OCI-LY7 (cell line): ENCODE results near the gene CCL3. TPM values are rescaled to one million over a fixed set of nuclear protein-coding genes. Genes with fewer than 3 reads are reported as not detected.
"Not testable (repeated sequence)": the region's sequence is repeated elsewhere in the genome, so short reads cannot be mapped to it uniquely, and the experiment has no call there.

ENCODE experiments used
- BruUV-seq: library from RNA; stranded (reverse); fragments of 400-500 nt; replicated peaks from 2 replicates; lab custom pipeline; 2021; lab: Mats Ljungman, UMichigan
- CTCF ChIA-PET: fragments of 300-600 bp; sonication (Branson Sonifier 250); formaldehyde crosslinking; loops from one replicate; lab custom pipeline; 2022; ENCODE audit warnings: antibody characterized with exemption; ENCODE audit not compliant: unreplicated experiment; lab: Charles Lee
- POLR2A ChIA-PET: fragments of 300-600 bp; sonication (Branson Sonifier 250); formaldehyde crosslinking; loops from one replicate; lab custom pipeline; 2022; ENCODE audit warnings: antibody characterized with exemption; lab: Charles Lee
- DNase-seq: peaks from one replicate; pipeline ENCODE4 v3.0.0-alpha.2; 2015; ENCODE audit warnings: low spot score
- H2AFZ ChIP-seq: fragments of 200-600 bp; sonication (generic), shearing (Covaris generic); 2 replicates; pipeline ENCODE4 v1.6.1; 2014; ENCODE audit warnings: mild to moderate bottlenecking, antibody characterized with exemption, low read length, moderate library complexity
- H3K27ac ChIP-seq: fragments of 200-600 bp; sonication (generic); 2 replicates; pipeline ENCODE4 v1.5.1; 2014; ENCODE audit warnings: mixed run types, low read depth, mild to moderate bottlenecking, moderate library complexity, low read length, inconsistent platforms; ENCODE audit not compliant: poor library complexity, severe bottlenecking
- H3K36me3 ChIP-seq: fragments of 200-600 bp; sonication (generic); 2 replicates; pipeline ENCODE4 v1.6.1; 2014; ENCODE audit warnings: mild to moderate bottlenecking, antibody characterized with exemption, low read length, moderate library complexity, mixed read lengths; ENCODE audit not compliant: insufficient read depth
- H3K4me1 ChIP-seq: fragments of 200-600 bp; sonication (generic); 2 replicates; pipeline ENCODE4 v1.5.1; 2014; ENCODE audit warnings: mild to moderate bottlenecking, low read length; ENCODE audit not compliant: insufficient read depth, poor library complexity, severe bottlenecking
- H3K4me2 ChIP-seq: fragments of 200-600 bp; sonication (generic); 2 replicates; pipeline ENCODE4 v1.6.1; 2014; ENCODE audit warnings: mild to moderate bottlenecking, low read length
- H3K4me3 ChIP-seq: fragments of 200-600 bp; sonication (generic); 2 replicates; pipeline ENCODE4 v1.5.1; 2014; ENCODE audit warnings: mild to moderate bottlenecking, low read depth, low read length; ENCODE audit not compliant: poor library complexity, severe bottlenecking
- H3K79me2 ChIP-seq: fragments of 200-600 bp; sonication (generic); 2 replicates; pipeline ENCODE4 v1.6.1; 2016; ENCODE audit warnings: low read depth, mild to moderate bottlenecking, low read length, moderate library complexity, mixed read lengths; ENCODE audit not compliant: insufficient read depth
- H3K9me2 ChIP-seq: fragments of 200-600 bp; sonication (generic); 2 replicates; pipeline ENCODE4 v1.6.1; 2016; ENCODE audit warnings: mild to moderate bottlenecking, low read length, mixed read lengths; ENCODE audit not compliant: insufficient read depth
- H3K9me3 ChIP-seq: fragments of 200-600 bp; sonication (generic); 2 replicates; pipeline ENCODE4 v1.6.1; 2014; ENCODE audit warnings: mild to moderate bottlenecking, mixed run types, low read length, mixed read lengths
- H4K20me1 ChIP-seq: fragments of 200-600 bp; sonication (generic); 2 replicates; pipeline ENCODE4 v1.6.1; 2014; ENCODE audit warnings: mild to moderate bottlenecking, antibody characterized with exemption, low read length, moderate library complexity, mixed read lengths; ENCODE audit not compliant: insufficient read depth
- EZH2phosphoT487 ChIP-seq: fragments of 200-600 bp; sonication (generic); IDR thresholded peaks from 2 replicates; pipeline ENCODE4 v1.6.1; 2018; ENCODE audit warnings: low read depth, borderline replicate concordance, mild to moderate bottlenecking, mixed run types, antibody characterized with exemption, low read length, moderate library complexity, mixed read lengths
- intact Hi-C: fragments of 100-400 bp; cut with micrococcal nuclease; formaldehyde crosslinking; loops from one replicate; pipeline ENCODE4 v1.10.0; 2022; ENCODE audit not compliant: unreplicated experiment
- total RNA-seq, 2 experiments: library from RNA; depleted of rRNA in 1 of 2; stranded (reverse); fragments of >200 nt in 1 of 2; shearing (Covaris generic) in 1 of 2; gene quantifications; 2 replicates each; pipeline ENCODE4 v1.2.3, GENCODE V29; 2014 to 2022
- TF ChIP-seq, protein P1 (sequence below): fragments of 200-600 bp; sonication (generic); conservative IDR thresholded peaks from 2 replicates; pipeline ENCODE4 v1.5.1; 2014; ENCODE audit warnings: mild to moderate bottlenecking, antibody characterized with exemption, low read length, moderate library complexity, mixed read lengths

The CCL3 gene
- total RNA-seq, 2 experiments from 2014 or later, result not detected

DNA sequence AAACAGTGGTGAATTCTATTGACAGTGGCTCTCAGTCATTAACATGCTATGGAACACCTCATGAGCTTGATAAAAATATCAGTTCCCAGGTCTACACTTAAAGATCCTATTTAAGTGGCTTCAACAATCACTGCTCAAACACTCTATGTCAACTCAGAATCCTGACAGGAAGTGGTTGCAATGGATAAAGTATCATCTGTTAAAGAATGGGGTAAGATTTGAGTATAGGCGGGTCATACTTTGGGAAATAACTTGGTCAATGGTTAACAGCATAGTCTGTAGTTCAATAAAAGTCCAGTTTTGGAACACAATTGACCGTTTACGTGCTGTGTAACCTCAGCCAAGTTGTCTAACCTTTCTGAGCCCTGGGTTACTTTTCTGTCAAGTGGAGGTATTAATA is 2.5 kb downstream of the CCL3 start:
- H4K20me1 ChIP-seq, H3K27ac ChIP-seq, H3K4me3 ChIP-seq, H3K36me3 ChIP-seq, H3K9me2 ChIP-seq, DNase-seq, H3K79me2 ChIP-seq, H3K4me2 ChIP-seq, CTCF ChIA-PET, H3K9me3 ChIP-seq, H2AFZ ChIP-seq, BruUV-seq, intact Hi-C loops, POLR2A ChIA-PET: not testable (repeated sequence)
- H3K4me1 ChIP-seq, result peaks cover 16% of the 10 kb centered on the region

DNA sequence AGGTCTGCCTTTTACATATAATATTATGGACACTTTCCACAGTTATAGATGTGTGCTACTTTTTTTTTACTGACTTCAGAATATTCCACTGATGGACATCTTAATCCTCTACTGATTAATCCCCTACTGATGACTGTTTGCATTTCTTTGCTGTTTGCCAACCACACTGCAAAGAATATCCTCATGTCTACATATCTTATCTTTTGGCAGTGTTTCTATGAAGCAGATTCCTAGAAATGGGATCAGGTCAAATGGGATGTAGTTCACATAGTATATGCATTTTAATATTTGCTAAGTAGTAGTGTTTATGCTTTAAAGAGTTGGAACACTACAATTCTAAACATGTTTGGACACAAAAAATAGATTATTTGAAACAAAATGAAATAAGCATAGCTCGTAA is 3.2 kb downstream of the CCL3 start:
- no peak overlapping the region for H2AFZ ChIP-seq
- no peak for DNase-seq
- ChIA-PET CTCF (no interaction called here), POLR2A (no interaction called here)
- H3K9me2 ChIP-seq, result no peaks in the 10 kb centered on the region
- no peaks in the 10 kb centered on the region for H3K79me2 ChIP-seq
- no peaks in the 10 kb centered on the region for H4K20me1 ChIP-seq
- H3K9me3 ChIP-seq, result no peaks in the 10 kb centered on the region
- TF ChIP-seq, protein P1, sequence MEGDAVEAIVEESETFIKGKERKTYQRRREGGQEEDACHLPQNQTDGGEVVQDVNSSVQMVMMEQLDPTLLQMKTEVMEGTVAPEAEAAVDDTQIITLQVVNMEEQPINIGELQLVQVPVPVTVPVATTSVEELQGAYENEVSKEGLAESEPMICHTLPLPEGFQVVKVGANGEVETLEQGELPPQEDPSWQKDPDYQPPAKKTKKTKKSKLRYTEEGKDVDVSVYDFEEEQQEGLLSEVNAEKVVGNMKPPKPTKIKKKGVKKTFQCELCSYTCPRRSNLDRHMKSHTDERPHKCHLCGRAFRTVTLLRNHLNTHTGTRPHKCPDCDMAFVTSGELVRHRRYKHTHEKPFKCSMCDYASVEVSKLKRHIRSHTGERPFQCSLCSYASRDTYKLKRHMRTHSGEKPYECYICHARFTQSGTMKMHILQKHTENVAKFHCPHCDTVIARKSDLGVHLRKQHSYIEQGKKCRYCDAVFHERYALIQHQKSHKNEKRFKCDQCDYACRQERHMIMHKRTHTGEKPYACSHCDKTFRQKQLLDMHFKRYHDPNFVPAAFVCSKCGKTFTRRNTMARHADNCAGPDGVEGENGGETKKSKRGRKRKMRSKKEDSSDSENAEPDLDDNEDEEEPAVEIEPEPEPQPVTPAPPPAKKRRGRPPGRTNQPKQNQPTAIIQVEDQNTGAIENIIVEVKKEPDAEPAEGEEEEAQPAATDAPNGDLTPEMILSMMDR, result no peak
- no peak for TF ChIP-seq EZH2phosphoT487
- intact Hi-C loops, result no loop called here
- no TSS peak for BruUV-seq
- H3K4me1 ChIP-seq, result peaks cover 16% of the 10 kb centered on the region
- no peak overlapping the region for H3K4me2 ChIP-seq
- H3K4me3 ChIP-seq, result no peak overlapping the region
- H3K36me3 ChIP-seq, result no peaks in the 10 kb centered on the region
- no peak overlapping the region for H3K27ac ChIP-seq

DNA sequence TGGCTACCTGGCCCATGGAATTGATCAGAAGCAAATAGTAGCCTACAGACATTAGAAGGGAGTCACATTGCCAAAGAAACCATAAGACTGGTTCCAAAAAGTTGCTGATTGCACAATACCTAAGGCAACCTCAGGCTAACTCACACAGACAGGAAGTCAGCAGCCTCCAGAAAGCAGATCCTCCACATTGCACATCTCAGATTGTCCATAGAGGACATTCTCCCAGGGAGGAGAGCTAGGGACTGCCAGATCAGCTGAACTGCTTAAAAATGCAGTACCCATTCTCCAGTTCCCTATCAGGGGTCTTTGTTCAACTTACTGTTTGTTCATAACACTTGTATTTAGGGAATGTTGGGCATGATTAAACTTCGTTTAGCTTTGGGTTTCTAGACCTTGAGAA is 4.2 kb downstream of the CCL3 start:
- DNase-seq, result no peak
- no TSS peak for BruUV-seq
- no peak overlapping the region for H3K4me3 ChIP-seq
- POLR2A ChIA-PET, result interaction anchor here (0.6 kb wide), 1 partner anchor 95 kb away, joined by 4 read pairs; no protein-coding TSS in a partner anchor
- no peak overlapping the region for H3K4me2 ChIP-seq
- intact Hi-C loops, result no loop called here
- H3K9me3 ChIP-seq, result no peaks in the 10 kb centered on the region
- H3K9me2 ChIP-seq, result no peaks in the 10 kb centered on the region
- H4K20me1 ChIP-seq, result no peaks in the 10 kb centered on the region
- H3K79me2 ChIP-seq, result no peaks in the 10 kb centered on the region
- H3K27ac ChIP-seq, result no peak overlapping the region
- CTCF ChIA-PET, result no interaction called here
- no peaks in the 10 kb centered on the region for H3K36me3 ChIP-seq
- H2AFZ ChIP-seq, result no peak overlapping the region
- peaks cover 15% of the 10 kb centered on the region for H3K4me1 ChIP-seq
- TF ChIP-seq, protein P1, result no peak
- TF ChIP-seq EZH2phosphoT487, result no peak

- H3K4me3 ChIP-seq, H3K79me2 ChIP-seq, H3K4me2 ChIP-seq, POLR2A ChIA-PET, H3K27ac ChIP-seq, CTCF ChIA-PET, H3K9me2 ChIP-seq, BruUV-seq, H4K20me1 ChIP-seq, H2AFZ ChIP-seq, H3K36me3 ChIP-seq, H3K4me1 ChIP-seq, intact Hi-C loops, H3K9me3 ChIP-seq, DNase-seq: not testable (repeated sequence)
Observed at GRCh38 chr17:36083691-36084090, 6.3 kb downstream of the CCL3 start.

DNA sequence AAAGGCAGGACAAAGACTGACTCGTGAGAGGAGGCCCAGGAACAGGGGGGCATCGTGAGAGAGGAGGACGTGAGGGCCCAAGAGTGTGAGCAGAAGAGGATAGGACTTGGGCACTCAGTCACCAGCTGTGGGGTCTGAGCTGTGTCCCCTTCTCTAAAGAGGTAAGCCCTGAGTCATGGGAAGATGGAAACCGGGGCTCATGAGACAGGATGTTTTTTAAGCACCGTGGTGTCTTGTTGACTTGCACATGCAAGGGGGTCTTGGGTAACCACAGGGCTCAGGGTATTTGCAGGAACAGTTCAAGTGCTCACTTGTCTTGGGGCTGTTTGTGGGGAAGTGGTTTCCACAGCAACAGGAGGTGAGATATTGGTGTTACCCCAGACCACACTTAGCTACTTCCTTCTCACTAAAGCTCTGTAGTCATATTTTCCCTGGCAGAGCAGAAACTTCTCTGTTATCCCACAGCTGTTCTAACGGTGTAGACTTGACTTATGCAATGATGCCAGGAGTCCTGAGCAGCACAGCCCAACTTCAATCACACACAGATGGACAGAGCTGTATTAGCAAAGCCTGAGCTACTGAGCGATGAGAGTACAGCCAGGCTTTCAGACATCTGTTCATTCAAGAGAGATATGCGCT is 7.3 kb downstream of the CCL3 start:
- CTCF ChIA-PET, DNase-seq, H3K4me1 ChIP-seq, BruUV-seq, POLR2A ChIA-PET, H3K27ac ChIP-seq, H3K36me3 ChIP-seq, H3K79me2 ChIP-seq, H3K4me3 ChIP-seq, H2AFZ ChIP-seq, H3K9me3 ChIP-seq, H4K20me1 ChIP-seq, H3K4me2 ChIP-seq, H3K9me2 ChIP-seq, intact Hi-C loops: not testable (repeated sequence)
